ENCODE data around the gene CCDC142. TPM values are rescaled to one million over a fixed set of nuclear protein-coding genes. Genes with fewer than 3 reads are reported as not detected.

Gene CCDC142
- total and polyA plus RNA-seq, 4 donors, result 5.1 to 28.3 (median 10.8) TPM

DNA sequence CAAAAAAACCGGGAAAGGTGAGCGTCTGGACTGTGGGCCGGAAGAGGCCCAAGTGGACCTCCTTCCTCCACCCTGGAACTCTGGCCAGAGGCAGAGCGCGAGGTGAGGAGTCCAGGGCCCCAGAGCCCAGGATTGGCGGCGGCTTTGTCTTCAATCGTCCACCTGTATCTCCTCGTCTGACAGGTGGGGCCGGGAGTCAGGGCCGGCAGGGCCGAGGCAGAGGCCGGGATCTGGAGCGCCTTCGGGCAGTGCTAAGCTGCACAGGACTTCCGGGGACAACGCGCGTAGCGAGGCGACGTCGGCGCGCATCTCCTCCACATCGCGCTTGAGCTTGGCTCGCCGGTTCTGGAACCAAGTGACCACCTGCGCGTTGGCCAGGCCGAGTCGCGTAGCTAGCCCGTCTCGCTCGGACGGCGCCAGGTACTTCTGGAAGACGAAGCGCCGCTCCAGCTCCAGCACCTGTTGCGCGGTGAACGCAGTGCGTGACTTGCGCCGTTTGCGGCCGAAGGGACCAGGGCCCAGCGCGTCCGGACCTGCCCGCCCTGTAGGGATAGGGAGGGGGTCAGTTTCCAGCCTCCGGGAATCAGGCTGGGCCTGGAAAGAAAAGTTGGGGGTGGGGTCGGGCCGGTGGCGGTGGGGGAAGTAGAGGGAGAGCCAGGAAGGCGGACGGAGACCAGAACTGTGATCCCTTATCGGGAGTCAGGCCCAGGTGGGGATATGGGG, 15.1 kb upstream of the CCDC142 start:
- Histone ChIP-seq H3K27me3 (ENCODE audit: control insufficient read depth in 4 of 4, insufficient read depth in 4 of 4, low read length in 3 of 4) (no peaks in the 10 kb centered on the region), H3K4me3 (ENCODE audit: low read depth in 1 of 3, low read length in 3 of 3) (peak overlapping the region in 2 of 3 donors; percentile 50), H3K9me3 (ENCODE audit: control insufficient read depth in 4 of 4, low read length in 3 of 4) (no peaks in the 10 kb centered on the region), H3K9ac (ENCODE audit: low read depth in 1 of 2, low read length in 2 of 2) (no peak overlapping the region), H3K4me1 (ENCODE audit: control insufficient read depth in 4 of 4, insufficient read depth in 4 of 4, low read length in 3 of 4) (peaks cover 18 to 74% (median 56%) of the 10 kb centered on the region in 4 donors), H3K27ac (ENCODE audit: low read depth in 1 of 2, low read length in 2 of 2) (no peak overlapping the region), H3K36me3 (ENCODE audit: control insufficient read depth in 4 of 4, insufficient read depth in 3 of 4, low read depth in 1 of 4, low read length in 3 of 4) (peaks cover 3 to 8% (median 5%) of the 10 kb centered on the region in 4 donors)
- no peak for DNase-seq (ENCODE audit: low spot score)
- TF ChIP-seq NR2F2 (IDR thresholded peaks at IDR 0.05) (no peak), HNF4A (conservative IDR thresholded peaks at IDR 0.05) (no peak), FOXA1 (IDR thresholded peaks at IDR 0.05) (no peak), FOXA2 (IDR thresholded peaks at IDR 0.05) (no peak), JUND (IDR thresholded peaks at IDR 0.05) (no peak)
- TF ChIP-seq, protein P1, sequence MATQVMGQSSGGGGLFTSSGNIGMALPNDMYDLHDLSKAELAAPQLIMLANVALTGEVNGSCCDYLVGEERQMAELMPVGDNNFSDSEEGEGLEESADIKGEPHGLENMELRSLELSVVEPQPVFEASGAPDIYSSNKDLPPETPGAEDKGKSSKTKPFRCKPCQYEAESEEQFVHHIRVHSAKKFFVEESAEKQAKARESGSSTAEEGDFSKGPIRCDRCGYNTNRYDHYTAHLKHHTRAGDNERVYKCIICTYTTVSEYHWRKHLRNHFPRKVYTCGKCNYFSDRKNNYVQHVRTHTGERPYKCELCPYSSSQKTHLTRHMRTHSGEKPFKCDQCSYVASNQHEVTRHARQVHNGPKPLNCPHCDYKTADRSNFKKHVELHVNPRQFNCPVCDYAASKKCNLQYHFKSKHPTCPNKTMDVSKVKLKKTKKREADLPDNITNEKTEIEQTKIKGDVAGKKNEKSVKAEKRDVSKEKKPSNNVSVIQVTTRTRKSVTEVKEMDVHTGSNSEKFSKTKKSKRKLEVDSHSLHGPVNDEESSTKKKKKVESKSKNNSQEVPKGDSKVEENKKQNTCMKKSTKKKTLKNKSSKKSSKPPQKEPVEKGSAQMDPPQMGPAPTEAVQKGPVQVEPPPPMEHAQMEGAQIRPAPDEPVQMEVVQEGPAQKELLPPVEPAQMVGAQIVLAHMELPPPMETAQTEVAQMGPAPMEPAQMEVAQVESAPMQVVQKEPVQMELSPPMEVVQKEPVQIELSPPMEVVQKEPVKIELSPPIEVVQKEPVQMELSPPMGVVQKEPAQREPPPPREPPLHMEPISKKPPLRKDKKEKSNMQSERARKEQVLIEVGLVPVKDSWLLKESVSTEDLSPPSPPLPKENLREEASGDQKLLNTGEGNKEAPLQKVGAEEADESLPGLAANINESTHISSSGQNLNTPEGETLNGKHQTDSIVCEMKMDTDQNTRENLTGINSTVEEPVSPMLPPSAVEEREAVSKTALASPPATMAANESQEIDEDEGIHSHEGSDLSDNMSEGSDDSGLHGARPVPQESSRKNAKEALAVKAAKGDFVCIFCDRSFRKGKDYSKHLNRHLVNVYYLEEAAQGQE (IDR thresholded peaks at IDR 0.05), result no peak
- TF ChIP-seq, protein P2, sequence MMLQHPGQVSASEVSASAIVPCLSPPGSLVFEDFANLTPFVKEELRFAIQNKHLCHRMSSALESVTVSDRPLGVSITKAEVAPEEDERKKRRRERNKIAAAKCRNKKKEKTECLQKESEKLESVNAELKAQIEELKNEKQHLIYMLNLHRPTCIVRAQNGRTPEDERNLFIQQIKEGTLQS (IDR thresholded peaks at IDR 0.05), result no peak
- 30% methylated on average over 61 of the region's 61 CpGs for WGBS

DNA sequence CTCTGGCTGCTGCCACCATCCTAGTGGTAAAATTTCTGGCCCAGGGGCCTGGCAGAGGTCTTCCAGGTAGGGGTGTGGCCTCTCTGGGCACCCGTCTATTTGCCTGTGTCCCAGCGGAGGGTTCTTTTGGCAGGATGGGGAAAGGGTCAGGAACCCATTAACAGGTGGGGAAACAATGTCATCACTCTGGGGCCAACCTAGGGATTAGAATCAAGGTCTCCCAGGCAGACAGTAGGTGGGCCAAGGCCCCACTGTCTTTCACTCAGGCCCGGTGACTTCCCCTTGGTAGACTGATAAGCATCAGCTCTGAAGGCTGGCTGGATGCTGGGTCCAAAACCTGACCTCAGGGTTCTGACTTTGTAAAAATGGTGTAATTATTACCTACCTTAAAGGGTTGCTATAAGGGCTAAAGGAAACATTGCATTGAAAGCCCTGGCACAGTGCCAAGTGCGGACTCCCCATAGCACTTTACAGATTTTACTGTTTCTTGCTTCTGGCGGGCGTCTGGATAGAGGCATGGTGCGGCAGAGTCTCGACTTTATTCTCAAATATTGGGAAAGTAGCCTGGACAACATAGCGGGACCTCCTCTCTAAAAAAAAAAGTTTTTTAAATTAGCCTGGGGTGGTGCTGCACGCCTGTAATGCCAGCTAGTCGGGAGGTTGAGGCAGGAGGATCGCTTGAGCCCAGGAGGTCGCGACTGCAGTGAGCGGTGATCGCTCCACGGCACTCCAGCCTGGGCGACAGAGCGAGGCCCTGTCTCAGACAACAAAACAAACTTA, 14.4 kb upstream of the CCDC142 start:
- H3K36me3 ChIP-seq (ENCODE audit: control insufficient read depth in 4 of 4, insufficient read depth in 3 of 4, low read depth in 1 of 4, low read length in 3 of 4), result peaks cover 4 to 11% (median 7%) of the 10 kb centered on the region in 4 donors
- no peak overlapping the region for H3K9ac ChIP-seq (ENCODE audit: low read depth in 1 of 2, low read length in 2 of 2)
- 51% methylated on average over 19 of the region's 19 CpGs for WGBS
- H3K4me1 ChIP-seq (ENCODE audit: control insufficient read depth in 4 of 4, insufficient read depth in 4 of 4, low read length in 3 of 4), result peaks cover 25 to 78% (median 61%) of the 10 kb centered on the region in 4 donors
- no peaks in the 10 kb centered on the region for H3K27me3 ChIP-seq (ENCODE audit: control insufficient read depth in 4 of 4, insufficient read depth in 4 of 4, low read length in 3 of 4)
- H3K9me3 ChIP-seq (ENCODE audit: control insufficient read depth in 4 of 4, low read length in 3 of 4), result no peaks in the 10 kb centered on the region
- TF ChIP-seq YY1 (IDR thresholded peaks at IDR 0.05) (no peak), NR2F2 (IDR thresholded peaks at IDR 0.05) (no peak), JUND (IDR thresholded peaks at IDR 0.05) (no peak), HNF4A (conservative IDR thresholded peaks at IDR 0.05) (peak; percentile 19 to 37), FOXA2 (IDR thresholded peaks at IDR 0.05) (no peak), FOXA1 (IDR thresholded peaks at IDR 0.05) (no peak)
- TF ChIP-seq, protein P1 (IDR thresholded peaks at IDR 0.05), result no peak
- TF ChIP-seq, protein P3, sequence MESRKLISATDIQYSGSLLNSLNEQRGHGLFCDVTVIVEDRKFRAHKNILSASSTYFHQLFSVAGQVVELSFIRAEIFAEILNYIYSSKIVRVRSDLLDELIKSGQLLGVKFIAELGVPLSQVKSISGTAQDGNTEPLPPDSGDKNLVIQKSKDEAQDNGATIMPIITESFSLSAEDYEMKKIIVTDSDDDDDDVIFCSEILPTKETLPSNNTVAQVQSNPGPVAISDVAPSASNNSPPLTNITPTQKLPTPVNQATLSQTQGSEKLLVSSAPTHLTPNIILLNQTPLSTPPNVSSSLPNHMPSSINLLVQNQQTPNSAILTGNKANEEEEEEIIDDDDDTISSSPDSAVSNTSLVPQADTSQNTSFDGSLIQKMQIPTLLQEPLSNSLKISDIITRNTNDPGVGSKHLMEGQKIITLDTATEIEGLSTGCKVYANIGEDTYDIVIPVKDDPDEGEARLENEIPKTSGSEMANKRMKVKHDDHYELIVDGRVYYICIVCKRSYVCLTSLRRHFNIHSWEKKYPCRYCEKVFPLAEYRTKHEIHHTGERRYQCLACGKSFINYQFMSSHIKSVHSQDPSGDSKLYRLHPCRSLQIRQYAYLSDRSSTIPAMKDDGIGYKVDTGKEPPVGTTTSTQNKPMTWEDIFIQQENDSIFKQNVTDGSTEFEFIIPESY (IDR thresholded peaks at IDR 0.05), result no peak
- peak overlapping the region in 1 of 3 donors; percentile 50 for H3K4me3 ChIP-seq (ENCODE audit: low read depth in 1 of 3, low read length in 3 of 3)
- no peak overlapping the region for H3K27ac ChIP-seq (ENCODE audit: low read depth in 1 of 2, low read length in 2 of 2)
- DNase-seq (ENCODE audit: low spot score), result no peak

Data from liver (tissue), 9 donors.